ENCODE data around the gene TAGLN.

TAGLN gene

GRCh38 chr11:117255966-117256365 lies 56.8 kb downstream of the TAGLN start:
- no peaks in the 10 kb centered on the region for H3K9me3 ChIP-seq (ENCODE audit: insufficient read depth, low read depth, low read length)
- H3F3A ChIP-seq (ENCODE audit: low read depth) = no peaks in the 10 kb centered on the region
- no peaks in the 10 kb centered on the region for H3K4me1 ChIP-seq (ENCODE audit: insufficient read depth, low read length, poor library complexity, severe bottlenecking)
- no peaks in the 10 kb centered on the region for H3K79me2 ChIP-seq (ENCODE audit: insufficient read depth, low read length)
- H3K36me3 ChIP-seq (ENCODE audit: insufficient read depth, low read length) = no peaks in the 10 kb centered on the region; the same call in none of the 2 replicates
- no peaks in the 10 kb centered on the region for H3K9me2 ChIP-seq (replicated peaks; ENCODE audit: low read depth, low read length)
- H4K20me1 ChIP-seq (ENCODE audit: insufficient read depth, low read length, poor library complexity, severe bottlenecking) = no peaks in the 10 kb centered on the region
- TF ChIP-seq EZH2phosphoT487 (IDR thresholded peaks at IDR 0.05; ENCODE audit: borderline replicate concordance) = no peak
- TF ChIP-seq CTCF (conservative IDR thresholded peaks at IDR 0.05; ENCODE audit: low read length) = no peak
- H3K4me2 ChIP-seq (ENCODE audit: low read depth, low read length, poor library complexity, severe bottlenecking) = no peak overlapping the region
- no peak overlapping the region for H3K4me3 ChIP-seq (ENCODE audit: low read length, poor library complexity, severe bottlenecking)
- H3K9ac ChIP-seq (ENCODE audit: low read depth, low read length, poor library complexity, severe bottlenecking) = no peak overlapping the region
- H2AFZ ChIP-seq (ENCODE audit: low read length) = no peak overlapping the region
- H3K27me3 ChIP-seq (ENCODE audit: insufficient read depth, low read length, poor library complexity, severe bottlenecking) = no peaks in the 10 kb centered on the region

- Histone ChIP-seq H2AFZ (ENCODE audit: low read length) (no peak overlapping the region), H3K9ac (ENCODE audit: low read depth, low read length, poor library complexity, severe bottlenecking) (no peak overlapping the region), H3K9me3 (ENCODE audit: insufficient read depth, low read depth, low read length) (no peaks in the 10 kb centered on the region), H3K36me3 (ENCODE audit: insufficient read depth, low read length) (no peaks in the 10 kb centered on the region; the same call in none of the 2 replicates), H3K4me2 (ENCODE audit: low read depth, low read length, poor library complexity, severe bottlenecking) (no peak overlapping the region), H3K79me2 (ENCODE audit: insufficient read depth, low read length) (no peaks in the 10 kb centered on the region), H3K9me2 (replicated peaks; ENCODE audit: low read depth, low read length) (no peaks in the 10 kb centered on the region), H3K27me3 (ENCODE audit: insufficient read depth, low read length, poor library complexity, severe bottlenecking) (no peaks in the 10 kb centered on the region), H4K20me1 (ENCODE audit: insufficient read depth, low read length, poor library complexity, severe bottlenecking) (no peaks in the 10 kb centered on the region), H3K4me3 (ENCODE audit: low read length, poor library complexity, severe bottlenecking) (no peak overlapping the region), H3K4me1 (ENCODE audit: insufficient read depth, low read length, poor library complexity, severe bottlenecking) (no peaks in the 10 kb centered on the region), H3F3A (ENCODE audit: low read depth) (no peaks in the 10 kb centered on the region)
- TF ChIP-seq EZH2phosphoT487 (IDR thresholded peaks at IDR 0.05; ENCODE audit: borderline replicate concordance) (no peak), CTCF (conservative IDR thresholded peaks at IDR 0.05; ENCODE audit: low read length) (no peak)
Measured at GRCh38 chr11:117256573-117256972, 57.4 kb downstream of the TAGLN start.
